Measurements from ENCODE around the gene G0S2. TPM values are rescaled to one million over a fixed set of nuclear protein-coding genes. Genes with fewer than 3 reads are reported as not detected.
A peak's percentile ranks its signal among the peaks of the same experiment; 100 is the strongest.

The G0S2 gene
- polyA plus RNA-seq, 1 of the 3 experiments (the other 2 are of a cell fraction), result 43.2 TPM

DNA sequence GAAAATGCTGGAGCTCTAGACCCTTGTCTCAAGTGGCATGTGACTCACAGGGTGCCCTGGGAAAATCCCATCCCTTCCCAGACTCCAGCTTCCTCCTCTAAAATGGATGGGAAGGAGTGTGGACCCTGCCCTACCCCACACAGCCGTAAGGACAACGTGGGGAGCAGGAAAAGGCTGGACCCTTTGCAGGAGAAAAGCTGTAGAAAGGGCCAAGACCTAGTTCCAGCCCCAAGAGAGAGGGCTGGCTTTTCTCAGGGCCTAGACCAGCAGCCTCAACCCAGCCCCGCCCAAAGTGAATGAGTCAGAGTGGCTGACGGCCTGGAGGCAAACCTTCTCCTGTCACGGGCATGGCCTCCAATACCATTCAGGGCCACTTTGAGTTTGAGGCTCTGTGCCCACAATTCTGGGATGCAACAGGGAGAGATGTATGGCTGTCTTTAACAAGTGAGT is 24.0 kb upstream of the G0S2 start:
- no peaks in the 10 kb centered on the region; the same call in 1 of the 2 replicates for H3K79me2 ChIP-seq (ENCODE audit: insufficient read depth)
- peak overlapping the region; percentile 82 to 97 for H3K27ac ChIP-seq (ENCODE audit: low read depth in 2 of 2, low read length in 1 of 2)
- H3K27me3 ChIP-seq (ENCODE audit: insufficient read depth), result no peaks in the 10 kb centered on the region
- 0 out of 2 replicates have a peak, but pooled peaks have one; percentile 19 for TF ChIP-seq TEAD4 (IDR thresholded peaks at IDR 0.05; ENCODE audit: borderline replicate concordance, insufficient read depth)
- TF ChIP-seq JUND (IDR thresholded peaks at IDR 0.05), result peak; percentile 75
- TF ChIP-seq NFIC (IDR thresholded peaks at IDR 0.05; ENCODE audit: borderline replicate concordance), result no peak; the same call in 1 of the 2 replicates
- TF ChIP-seq RXRA (IDR thresholded peaks at IDR 0.05; ENCODE audit: borderline replicate concordance, low read depth), result peak; percentile 27; the same call in 1 of the 2 replicates
- peak; percentile 86 for TF ChIP-seq TCF12 (IDR thresholded peaks at IDR 0.05)
- no peak for TF ChIP-seq MEF2A (IDR thresholded peaks at IDR 0.05; ENCODE audit: borderline replicate concordance, low read depth)
- peak; percentile 87 for TF ChIP-seq FOSL2 (IDR thresholded peaks at IDR 0.05; ENCODE audit: borderline replicate concordance, low read depth)
- peak in 1 of 2 experiments; percentile 12; a peak in 1 of 4 replicates for TF ChIP-seq EP300 (IDR thresholded peaks at IDR 0.05; ENCODE audit: borderline replicate concordance in 1 of 2, low read depth in 1 of 2, low read length in 1 of 2)
- TF ChIP-seq, protein P1, sequence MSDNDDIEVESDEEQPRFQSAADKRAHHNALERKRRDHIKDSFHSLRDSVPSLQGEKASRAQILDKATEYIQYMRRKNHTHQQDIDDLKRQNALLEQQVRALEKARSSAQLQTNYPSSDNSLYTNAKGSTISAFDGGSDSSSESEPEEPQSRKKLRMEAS (IDR thresholded peaks at IDR 0.05; ENCODE audit: low read depth), result peak; percentile 89
- TF ChIP-seq, protein P2, sequence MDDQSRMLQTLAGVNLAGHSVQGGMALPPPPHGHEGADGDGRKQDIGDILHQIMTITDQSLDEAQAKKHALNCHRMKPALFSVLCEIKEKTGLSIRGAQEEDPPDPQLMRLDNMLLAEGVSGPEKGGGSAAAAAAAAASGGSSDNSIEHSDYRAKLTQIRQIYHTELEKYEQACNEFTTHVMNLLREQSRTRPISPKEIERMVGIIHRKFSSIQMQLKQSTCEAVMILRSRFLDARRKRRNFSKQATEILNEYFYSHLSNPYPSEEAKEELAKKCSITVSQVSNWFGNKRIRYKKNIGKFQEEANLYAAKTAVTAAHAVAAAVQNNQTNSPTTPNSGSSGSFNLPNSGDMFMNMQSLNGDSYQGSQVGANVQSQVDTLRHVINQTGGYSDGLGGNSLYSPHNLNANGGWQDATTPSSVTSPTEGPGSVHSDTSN (IDR thresholded peaks at IDR 0.05), result peak; percentile 66; the same call in 1 of the 2 replicates
- H3K9ac ChIP-seq, result peak overlapping the region; percentile 26; the same call in 1 of the 2 replicates
- H3K9me2 ChIP-seq, result no peaks in the 10 kb centered on the region
- DNase-seq, result no peak
- 10% methylated on average over 5 of the region's 5 CpGs for WGBS (ENCODE audit: low lambda C conversion rate)
- no peaks in the 10 kb centered on the region for H4K20me1 ChIP-seq (ENCODE audit: insufficient read depth)
- peak overlapping the region; percentile 72 for H3K4me2 ChIP-seq
- H3K9me3 ChIP-seq, result no peaks in the 10 kb centered on the region
- CTCF ChIA-PET, result interaction anchor here (1.4 to 2.2 kb wide), 2 partner anchors 22 to 75 kb away, joined by 3 to 8 read pairs; no protein-coding TSS in a partner anchor
- H2AFZ ChIP-seq (ENCODE audit: low read depth), result peak overlapping the region; percentile 24; the same call in 1 of the 2 replicates
- peaks cover 47 to 65% of the 10 kb centered on the region in 2 experiments for H3K4me1 ChIP-seq (ENCODE audit: control insufficient read depth in 1 of 2, insufficient read depth in 2 of 2, low read depth in 1 of 2, low read length in 1 of 2)
- H3K36me3 ChIP-seq (replicated peaks in 1 of 2; ENCODE audit: control insufficient read depth in 1 of 2, insufficient read depth in 2 of 2, low read length in 1 of 2), result no peaks in the 10 kb centered on the region
- POLR2A ChIA-PET, result no interaction called here
- no peak overlapping the region for H3K4me3 ChIP-seq (ENCODE audit: low read depth in 2 of 2, low read length in 1 of 2)
- peaks cover 33% of the 10 kb centered on the region for H3F3A ChIP-seq (replicated peaks; ENCODE audit: insufficient read depth)

DNA sequence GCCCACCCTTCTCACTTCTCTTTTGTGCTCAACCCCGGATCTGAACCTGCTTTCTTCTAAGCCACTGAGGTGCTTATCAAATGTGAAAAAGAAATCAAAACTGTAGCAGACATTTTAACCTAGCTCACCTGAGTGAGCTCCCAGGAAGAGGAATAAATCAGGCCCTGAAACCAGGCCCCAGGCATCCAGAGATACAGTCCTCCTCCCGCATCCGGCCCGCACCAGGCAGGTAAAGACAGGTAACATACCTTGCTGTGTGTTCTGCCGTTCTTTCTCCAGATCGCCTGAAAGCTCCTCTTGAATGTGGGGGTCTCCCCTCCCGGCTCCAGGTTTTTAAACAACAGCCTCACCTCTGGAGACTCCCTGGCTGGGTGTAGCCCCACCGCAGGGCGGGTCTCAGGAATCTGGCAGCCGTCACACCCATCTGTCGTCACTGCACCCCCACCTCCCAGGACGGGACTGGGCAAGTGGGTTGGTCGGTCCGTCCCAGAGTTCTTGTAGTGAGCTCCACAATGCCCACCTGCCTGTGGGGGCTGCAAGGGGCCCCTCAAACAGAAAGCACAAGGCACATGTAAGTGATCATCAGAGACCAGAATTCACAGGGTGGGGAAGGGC is 23.0 kb upstream of the G0S2 start, which contains the start of gene LAMB3:
LAMB3 (minus strand) TSS at position 305 of the 615 bp plus-strand sequence. CDS start 1,481 bp downstream, outside the sequence.
- CTCF ChIA-PET, result interaction anchor here (1.0 to 1.5 kb wide), 5 partner anchors 15 to 171 kb away, joined by 3 to 5 read pairs (median 3); no protein-coding TSS in a partner anchor
- peak within 1 kb of the TSS; percentile 26; the same call in 1 of the 2 replicates for H3K9ac ChIP-seq
- H3K4me2 ChIP-seq, result peak within 1 kb of the TSS; percentile 72; the same call in 1 of the 2 replicates

More for the DNA sequence above, 23.0 kb upstream of the G0S2 start, which contains the start of gene LAMB3:
- Histone ChIP-seq H3K9me3 (no peaks in the 10 kb centered on the region), H3F3A (replicated peaks; ENCODE audit: insufficient read depth) (peaks cover 33% of the 10 kb centered on the region), H3K27ac (ENCODE audit: low read depth in 2 of 2, low read length in 1 of 2) (peak within 1 kb of the TSS; percentile 82 to 97), H3K27me3 (ENCODE audit: insufficient read depth) (no peaks in the 10 kb centered on the region), H3K79me2 (ENCODE audit: insufficient read depth) (no peaks in the 10 kb centered on the region; the same call in 1 of the 2 replicates), H3K4me1 (ENCODE audit: control insufficient read depth in 1 of 2, insufficient read depth in 2 of 2, low read depth in 1 of 2, low read length in 1 of 2) (peaks cover 41 to 54% of the 10 kb centered on the region in 2 experiments), H3K9me2 (no peaks in the 10 kb centered on the region), H2AFZ (ENCODE audit: low read depth) (peak within 1 kb of the TSS; percentile 24; the same call in 1 of the 2 replicates), H3K36me3 (replicated peaks in 1 of 2; ENCODE audit: control insufficient read depth in 1 of 2, insufficient read depth in 2 of 2, low read length in 1 of 2) (no peaks in the 10 kb centered on the region), H4K20me1 (ENCODE audit: insufficient read depth) (no peaks in the 10 kb centered on the region), H3K4me3 (ENCODE audit: low read depth in 2 of 2, low read length in 1 of 2) (no peak within 1 kb of the TSS)
- DNase-seq, result no peak
- 90% methylated on average over 13 of the region's 14 CpGs for WGBS (ENCODE audit: low lambda C conversion rate)
- POLR2A ChIA-PET, result no interaction called here
- TF ChIP-seq RCOR1 (IDR thresholded peaks at IDR 0.05; ENCODE audit: low read length) (no peak), FOSL2 (IDR thresholded peaks at IDR 0.05; ENCODE audit: borderline replicate concordance, low read depth) (no peak), NRF1 (IDR thresholded peaks at IDR 0.05; ENCODE audit: low read depth, low read length) (no peak), GABPA (IDR thresholded peaks at IDR 0.05; ENCODE audit: low read depth) (no peak), RAD21 (IDR thresholded peaks at IDR 0.05; ENCODE audit: low read length) (no peak), EP300 (IDR thresholded peaks at IDR 0.05; ENCODE audit: borderline replicate concordance in 1 of 2, low read depth in 1 of 2, low read length in 1 of 2) (no peak), RXRA (IDR thresholded peaks at IDR 0.05; ENCODE audit: borderline replicate concordance, low read depth) (no peak), MEF2A (IDR thresholded peaks at IDR 0.05; ENCODE audit: borderline replicate concordance, low read depth) (no peak)

Measured in SK-N-SH (cell line).